Measurements from ENCODE around the gene MLXIP. TPM values are rescaled to one million over a fixed set of nuclear protein-coding genes. Genes with fewer than 3 reads are reported as not detected.

The MLXIP gene
- total and polyA plus RNA-seq, 2 of the 13 experiments (the other 11 are each of a cell fraction or from before 2014, with no cell fraction given) = 5.3 to 6.7 TPM

DNA sequence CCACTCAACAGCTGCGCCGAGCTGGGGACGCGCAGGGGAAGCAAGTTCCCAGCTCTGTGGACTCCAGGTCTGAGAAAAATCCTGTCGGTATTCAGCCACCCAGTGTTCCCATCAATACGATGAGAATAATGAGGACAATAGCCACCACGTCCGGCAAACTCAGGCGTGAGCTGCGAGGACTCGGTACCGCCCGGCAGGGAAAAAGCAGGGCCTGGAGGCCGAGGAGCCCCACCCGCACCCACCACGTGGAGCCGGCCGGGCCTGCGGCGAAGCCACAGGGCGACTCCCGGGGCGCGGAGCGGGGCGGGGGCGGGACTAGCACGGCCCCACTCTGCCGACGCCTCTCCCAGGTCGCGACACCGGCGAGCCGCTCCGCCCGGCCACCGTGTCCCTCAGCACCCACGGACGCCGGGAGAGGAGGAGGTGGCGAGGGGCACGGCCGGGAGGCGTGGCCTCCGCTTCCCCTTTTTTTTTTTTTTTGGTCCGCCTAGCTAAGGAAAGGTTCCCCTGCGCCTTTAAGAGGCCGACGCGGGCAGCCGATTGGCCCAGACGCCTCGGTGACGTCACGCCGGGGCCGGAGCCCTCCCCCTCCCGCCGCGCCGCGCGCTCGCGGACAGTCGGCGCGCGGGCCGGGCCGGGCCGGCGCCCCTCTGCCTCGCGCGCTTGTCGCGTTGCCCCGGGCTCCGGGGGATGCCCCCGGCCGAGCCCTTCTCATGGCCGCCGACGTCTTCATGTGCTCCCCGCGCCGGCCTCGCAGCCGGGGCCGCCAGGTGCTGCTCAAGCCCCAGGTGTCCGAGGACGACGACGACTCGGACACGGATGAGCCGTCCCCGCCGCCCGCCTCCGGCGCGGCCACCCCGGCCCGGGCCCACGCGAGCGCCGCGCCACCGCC is at the start of gene MLXIP (continued):
- TF ChIP-seq HMGA1 (CRISPR knock-in tag; conservative IDR thresholded peaks at IDR 0.05) (no peak), ZBTB42 (CRISPR knock-in tag; IDR thresholded peaks at IDR 0.05) (peak; percentile 60; the same call in 1 of the 2 replicates), ZNF749 (CRISPR knock-in tag; IDR thresholded peaks at IDR 0.05; ENCODE audit: borderline replicate concordance) (0 out of 2 replicates have a peak, but pooled peaks have one; percentile 38), ARNTL (CRISPR knock-in tag; IDR thresholded peaks at IDR 0.05) (no peak; the same call in none of the 2 replicates), ZNF354B (CRISPR knock-in tag; IDR thresholded peaks at IDR 0.05) (no peak), ZNF282 (IDR thresholded peaks at IDR 0.05; ENCODE audit: partially characterized antibody) (no peak), CHD2 (IDR thresholded peaks at IDR 0.05; ENCODE audit: low read depth, low read length) (no peak), ZNF251 (CRISPR knock-in tag; IDR thresholded peaks at IDR 0.05) (no peak), ZNF230 (CRISPR knock-in tag; IDR thresholded peaks at IDR 0.05) (no peak; the same call in 1 of the 2 replicates), MAF1 (CRISPR knock-in tag; IDR thresholded peaks at IDR 0.05; ENCODE audit: borderline replicate concordance) (no peak), SRSF1 (optimal IDR thresholded peaks at IDR 0.05; ENCODE audit: low read depth, low read length) (no peak), EZH2 (conservative IDR thresholded peaks at IDR 0.05; ENCODE audit: low read depth, low read length) (no peak), ZNF652 (CRISPR knock-in tag; IDR thresholded peaks at IDR 0.05; ENCODE audit: borderline replicate concordance, low read depth) (no peak), NFKBIZ (CRISPR knock-in tag; IDR thresholded peaks at IDR 0.05) (no peak), ARNT2 (CRISPR knock-in tag; IDR thresholded peaks at IDR 0.05; ENCODE audit: low read depth) (peak; percentile 93), HMG20B (CRISPR knock-in tag; conservative IDR thresholded peaks at IDR 0.05) (no peak), ZNF577 (CRISPR knock-in tag; IDR thresholded peaks at IDR 0.05; ENCODE audit: borderline replicate concordance, low read depth) (no peak), ZNF205 (CRISPR knock-in tag; IDR thresholded peaks at IDR 0.05) (no peak), ONECUT2 (CRISPR knock-in tag; IDR thresholded peaks at IDR 0.05) (peak; percentile 33; the same call in 1 of the 2 replicates)
- TF ChIP-seq, protein P1, sequence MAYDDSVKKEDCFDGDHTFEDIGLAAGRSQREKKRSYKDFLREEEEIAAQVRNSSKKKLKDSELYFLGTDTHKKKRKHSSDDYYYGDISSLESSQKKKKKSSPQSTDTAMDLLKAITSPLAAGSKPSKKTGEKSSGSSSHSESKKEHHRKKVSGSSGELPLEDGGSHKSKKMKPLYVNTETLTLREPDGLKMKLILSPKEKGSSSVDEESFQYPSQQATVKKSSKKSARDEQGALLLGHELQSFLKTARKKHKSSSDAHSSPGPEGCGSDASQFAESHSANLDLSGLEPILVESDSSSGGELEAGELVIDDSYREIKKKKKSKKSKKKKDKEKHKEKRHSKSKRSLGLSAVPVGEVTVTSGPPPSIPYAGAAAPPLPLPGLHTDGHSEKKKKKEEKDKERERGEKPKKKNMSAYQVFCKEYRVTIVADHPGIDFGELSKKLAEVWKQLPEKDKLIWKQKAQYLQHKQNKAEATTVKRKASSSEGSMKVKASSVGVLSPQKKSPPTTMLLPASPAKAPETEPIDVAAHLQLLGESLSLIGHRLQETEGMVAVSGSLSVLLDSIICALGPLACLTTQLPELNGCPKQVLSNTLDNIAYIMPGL (CRISPR knock-in tag; IDR thresholded peaks at IDR 0.05; ENCODE audit: borderline replicate concordance in 1 of 2, low read depth in 1 of 2) = peak; percentile 69 to 71; a peak in 3 of 4 replicates
- TF ChIP-seq, protein P2, sequence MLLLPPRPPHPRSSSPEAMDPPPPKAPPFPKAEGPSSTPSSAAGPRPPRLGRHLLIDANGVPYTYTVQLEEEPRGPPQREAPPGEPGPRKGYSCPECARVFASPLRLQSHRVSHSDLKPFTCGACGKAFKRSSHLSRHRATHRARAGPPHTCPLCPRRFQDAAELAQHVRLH (CRISPR knock-in tag; IDR thresholded peaks at IDR 0.05; ENCODE audit: borderline replicate concordance, low read depth) = no peak; the same call in 1 of the 2 replicates
- TF ChIP-seq, protein P3, sequence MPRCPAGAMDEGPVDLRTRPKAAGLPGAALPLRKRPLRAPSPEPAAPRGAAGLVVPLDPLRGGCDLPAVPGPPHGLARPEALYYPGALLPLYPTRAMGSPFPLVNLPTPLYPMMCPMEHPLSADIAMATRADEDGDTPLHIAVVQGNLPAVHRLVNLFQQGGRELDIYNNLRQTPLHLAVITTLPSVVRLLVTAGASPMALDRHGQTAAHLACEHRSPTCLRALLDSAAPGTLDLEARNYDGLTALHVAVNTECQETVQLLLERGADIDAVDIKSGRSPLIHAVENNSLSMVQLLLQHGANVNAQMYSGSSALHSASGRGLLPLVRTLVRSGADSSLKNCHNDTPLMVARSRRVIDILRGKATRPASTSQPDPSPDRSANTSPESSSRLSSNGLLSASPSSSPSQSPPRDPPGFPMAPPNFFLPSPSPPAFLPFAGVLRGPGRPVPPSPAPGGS (CRISPR knock-in tag; IDR thresholded peaks at IDR 0.05) = no peak
- TF ChIP-seq, protein P4, sequence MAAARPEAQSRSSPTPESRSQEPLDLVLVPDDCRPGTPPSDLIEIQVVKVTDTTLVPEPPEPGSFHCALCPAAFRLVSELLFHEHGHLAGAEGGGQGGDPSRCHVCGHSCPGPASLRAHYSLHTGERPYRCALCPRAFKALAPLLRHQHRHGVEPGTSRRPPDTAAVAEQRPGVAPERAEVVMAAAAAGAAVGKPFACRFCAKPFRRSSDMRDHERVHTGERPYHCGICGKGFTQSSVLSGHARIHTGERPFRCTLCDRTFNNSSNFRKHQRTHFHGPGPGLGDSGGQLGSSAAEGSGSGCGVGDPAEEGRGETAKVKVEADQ (CRISPR knock-in tag; IDR thresholded peaks at IDR 0.05; ENCODE audit: borderline replicate concordance) = no peak
- TF ChIP-seq, protein P5, sequence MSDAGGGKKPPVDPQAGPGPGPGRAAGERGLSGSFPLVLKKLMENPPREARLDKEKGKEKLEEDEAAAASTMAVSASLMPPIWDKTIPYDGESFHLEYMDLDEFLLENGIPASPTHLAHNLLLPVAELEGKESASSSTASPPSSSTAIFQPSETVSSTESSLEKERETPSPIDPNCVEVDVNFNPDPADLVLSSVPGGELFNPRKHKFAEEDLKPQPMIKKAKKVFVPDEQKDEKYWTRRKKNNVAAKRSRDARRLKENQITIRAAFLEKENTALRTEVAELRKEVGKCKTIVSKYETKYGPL (CRISPR knock-in tag; IDR thresholded peaks at IDR 0.05) = peak; percentile 58; the same call in 1 of the 2 replicates
